Measurements from ENCODE around the gene ZNF292. TPM values are rescaled to one million over a fixed set of nuclear protein-coding genes. Genes with fewer than 3 reads are reported as not detected.

ZNF292 gene
- polyA plus RNA-seq, 1 of the 3 experiments (the other 2 are of a cell fraction) = 3.2 TPM

- Histone ChIP-seq H3F3A (replicated peaks; ENCODE audit: insufficient read depth) (peaks cover 3% of the 10 kb centered on the region), H3K9ac (no peak overlapping the region), H3K9me3 (no peaks in the 10 kb centered on the region), H3K27ac (ENCODE audit: low read depth in 2 of 2, low read length in 1 of 2) (no peak overlapping the region), H4K20me1 (ENCODE audit: insufficient read depth) (no peaks in the 10 kb centered on the region), H3K4me2 (no peak overlapping the region), H3K27me3 (ENCODE audit: insufficient read depth) (no peaks in the 10 kb centered on the region), H3K9me2 (no peaks in the 10 kb centered on the region), H3K36me3 (replicated peaks in 1 of 2; ENCODE audit: control insufficient read depth in 1 of 2, insufficient read depth in 2 of 2, low read length in 1 of 2) (peaks cover 32 to 63% of the 10 kb centered on the region in 2 experiments), H2AFZ (ENCODE audit: low read depth) (no peak overlapping the region), H3K79me2 (ENCODE audit: insufficient read depth) (peaks cover 26% of the 10 kb centered on the region), H3K4me3 (ENCODE audit: low read depth in 2 of 2, low read length in 1 of 2) (no peak overlapping the region), H3K4me1 (ENCODE audit: control insufficient read depth in 1 of 2, insufficient read depth in 2 of 2, low read depth in 1 of 2, low read length in 1 of 2) (no peaks in the 10 kb centered on the region)
- TF ChIP-seq USF2 (IDR thresholded peaks at IDR 0.05; ENCODE audit: borderline replicate concordance, low read depth, low read length) = no peak
- no peak for TF ChIP-seq NRF1 (IDR thresholded peaks at IDR 0.05; ENCODE audit: low read depth, low read length)
- ChIA-PET CTCF (interaction anchor here (0.9 kb wide), 1 partner anchor 27 kb away, joined by 3 read pairs; no protein-coding TSS in a partner anchor), POLR2A (interaction anchor here (1.6 kb wide), 1 partner anchor 175 kb away, joined by 4 read pairs; no protein-coding TSS in a partner anchor)
- WGBS (ENCODE audit: low lambda C conversion rate) = 96% methylated on average over 4 of the region's 4 CpGs
- no peak for DNase-seq
These were observed 86.9 kb downstream of the ZNF292 start for GRCh38 chr6:87242311-87242710.

GRCh38 chr6:87243812-87244211, 88.4 kb downstream of the ZNF292 start:
- Histone ChIP-seq H3K79me2 (ENCODE audit: insufficient read depth) (peaks cover 26% of the 10 kb centered on the region), H3K27ac (ENCODE audit: low read depth in 2 of 2, low read length in 1 of 2) (no peak overlapping the region), H3K4me2 (no peak overlapping the region), H3K9me3 (no peaks in the 10 kb centered on the region), H3F3A (replicated peaks; ENCODE audit: insufficient read depth) (no peaks in the 10 kb centered on the region), H3K36me3 (replicated peaks in 1 of 2; ENCODE audit: control insufficient read depth in 1 of 2, insufficient read depth in 2 of 2, low read length in 1 of 2) (peaks cover 44 to 68% of the 10 kb centered on the region in 2 experiments), H3K9me2 (no peaks in the 10 kb centered on the region), H2AFZ (ENCODE audit: low read depth) (no peak overlapping the region), H3K4me3 (ENCODE audit: low read depth in 2 of 2, low read length in 1 of 2) (no peak overlapping the region), H4K20me1 (ENCODE audit: insufficient read depth) (no peaks in the 10 kb centered on the region), H3K4me1 (ENCODE audit: control insufficient read depth in 1 of 2, insufficient read depth in 2 of 2, low read depth in 1 of 2, low read length in 1 of 2) (no peaks in the 10 kb centered on the region), H3K9ac (no peak overlapping the region), H3K27me3 (ENCODE audit: insufficient read depth) (no peaks in the 10 kb centered on the region)
- ChIA-PET CTCF (interaction anchor here (0.7 to 1.5 kb wide), 2 partner anchors 9 to 19 kb away, joined by 3 to 4 read pairs; no protein-coding TSS in a partner anchor), POLR2A (no interaction called here)
- TF ChIP-seq ZBTB33 (IDR thresholded peaks at IDR 0.05; ENCODE audit: borderline replicate concordance, low read depth) (no peak), RXRA (IDR thresholded peaks at IDR 0.05; ENCODE audit: borderline replicate concordance, low read depth) (no peak), SIN3A (IDR thresholded peaks at IDR 0.05; ENCODE audit: borderline replicate concordance, low read depth, low read length) (no peak), JUND (IDR thresholded peaks at IDR 0.05) (no peak), MEF2A (IDR thresholded peaks at IDR 0.05; ENCODE audit: borderline replicate concordance, low read depth) (no peak), FOXM1 (IDR thresholded peaks at IDR 0.05; ENCODE audit: low read depth) (no peak), NFIC (IDR thresholded peaks at IDR 0.05; ENCODE audit: borderline replicate concordance) (no peak), PBX3 (IDR thresholded peaks at IDR 0.05) (no peak), CHD2 (IDR thresholded peaks at IDR 0.05; ENCODE audit: low read length, partially characterized antibody) (no peak), REST (IDR thresholded peaks at IDR 0.05; ENCODE audit: low read depth, low read length) (no peak), RFX5 (IDR thresholded peaks at IDR 0.05; ENCODE audit: low read length) (no peak), POLR2AphosphoS5 (IDR thresholded peaks at IDR 0.05; ENCODE audit: low read depth, low read length) (no peak), MAX (IDR thresholded peaks at IDR 0.05; ENCODE audit: low read depth) (no peak), RCOR1 (IDR thresholded peaks at IDR 0.05; ENCODE audit: low read length) (no peak)
- DNase-seq = no peak

Measured in SK-N-SH (cell line).